SK-N-SH treated with all-trans-retinoic acid at 6 μM for 48 hours (cell line): ENCODE results near the gene MTX2.

ENCODE experiments used
- CSDC2 ChIP-seq: fragments of 250-450 bp; sonication (Bioruptor Pico); IDR thresholded peaks from 2 replicates; pipeline ENCODE4 v1.5.0; 2020; ENCODE audit warnings: mild to moderate bottlenecking, moderate library complexity
- ESRRG ChIP-seq: fragments of 250-450 bp; sonication (Bioruptor Pico); IDR thresholded peaks from 2 replicates; pipeline ENCODE4 v1.6.1; 2021; ENCODE audit warnings: mild to moderate bottlenecking
- ISL1 ChIP-seq: fragments of 250-450 bp; sonication (Bioruptor Pico); IDR thresholded peaks from 2 replicates; pipeline ENCODE4 v2.1.2; 2022; ENCODE audit warnings: mild to moderate bottlenecking, moderate library complexity
- OSR1 ChIP-seq: fragments of 250-450 bp; sonication (Bioruptor Pico); IDR thresholded peaks from 2 replicates; pipeline ENCODE4 v1.8.0; 2022; ENCODE audit warnings: moderate library complexity, mild to moderate bottlenecking, inconsistent platforms
- TOX ChIP-seq: fragments of 250-450 bp; sonication (Bioruptor Pico); IDR thresholded peaks from 2 replicates; pipeline ENCODE4 v1.8.0; 2021; ENCODE audit warnings: mild to moderate bottlenecking, moderate library complexity, borderline replicate concordance
- ZFP3 ChIP-seq: fragments of 250-450 bp; sonication (Bioruptor Pico); IDR thresholded peaks from 2 replicates; pipeline ENCODE4 v1.5.0; 2020; ENCODE audit warnings: mild to moderate bottlenecking, moderate library complexity
- ZNF565 ChIP-seq: fragments of 450-650 bp; formaldehyde crosslinking; conservative IDR thresholded peaks from 2 replicates; pipeline ENCODE4 v1.5.0; 2020; ENCODE audit warnings: low read depth, mild to moderate bottlenecking, moderate library complexity
- ZNF70 ChIP-seq: fragments of 450-650 bp; formaldehyde crosslinking; IDR thresholded peaks from 2 replicates; pipeline ENCODE4 v1.5.0; 2020; ENCODE audit warnings: mild to moderate bottlenecking, moderate library complexity
- ZNF8 ChIP-seq: fragments of 450-650 bp; formaldehyde crosslinking; IDR thresholded peaks from 2 replicates; pipeline ENCODE4 v1.5.0; 2020; ENCODE audit warnings: mild to moderate bottlenecking, moderate library complexity
- TF ChIP-seq, protein P1 (sequence below): fragments of 250-450 bp; sonication (Bioruptor Pico); IDR thresholded peaks from 2 replicates; pipeline ENCODE4 v1.5.1; 2021; ENCODE audit warnings: mild to moderate bottlenecking, moderate library complexity

DNA sequence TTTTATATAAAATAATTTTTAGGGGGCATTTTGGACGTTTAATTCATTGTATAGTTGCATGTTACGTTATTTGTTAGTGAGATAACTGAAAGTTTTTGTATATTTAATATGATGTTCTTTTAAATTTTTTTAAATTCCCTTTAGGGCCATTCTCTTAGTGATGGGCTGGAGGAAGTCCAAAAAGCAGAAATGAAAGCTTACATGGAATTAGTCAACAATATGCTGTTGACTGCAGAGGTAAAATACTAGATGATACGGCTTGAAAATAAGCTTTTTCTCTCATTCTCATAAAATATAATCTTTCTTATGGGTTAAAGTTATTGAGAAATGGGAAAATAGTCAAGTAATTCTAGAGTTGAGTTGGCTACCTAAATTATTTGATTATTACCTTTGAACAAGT is 58.9 kb downstream of the MTX2 start:
- TF ChIP-seq ZFP3 (CRISPR knock-in tag) (no peak), ESRRG (no peak), OSR1 (CRISPR knock-in tag) (no peak), ZNF565 (CRISPR knock-in tag) (no peak), ZNF8 (CRISPR knock-in tag) (no peak), ISL1 (no peak), TOX (CRISPR knock-in tag) (no peak), CSDC2 (CRISPR knock-in tag) (no peak), ZNF70 (CRISPR knock-in tag) (no peak)
- TF ChIP-seq, protein P1, sequence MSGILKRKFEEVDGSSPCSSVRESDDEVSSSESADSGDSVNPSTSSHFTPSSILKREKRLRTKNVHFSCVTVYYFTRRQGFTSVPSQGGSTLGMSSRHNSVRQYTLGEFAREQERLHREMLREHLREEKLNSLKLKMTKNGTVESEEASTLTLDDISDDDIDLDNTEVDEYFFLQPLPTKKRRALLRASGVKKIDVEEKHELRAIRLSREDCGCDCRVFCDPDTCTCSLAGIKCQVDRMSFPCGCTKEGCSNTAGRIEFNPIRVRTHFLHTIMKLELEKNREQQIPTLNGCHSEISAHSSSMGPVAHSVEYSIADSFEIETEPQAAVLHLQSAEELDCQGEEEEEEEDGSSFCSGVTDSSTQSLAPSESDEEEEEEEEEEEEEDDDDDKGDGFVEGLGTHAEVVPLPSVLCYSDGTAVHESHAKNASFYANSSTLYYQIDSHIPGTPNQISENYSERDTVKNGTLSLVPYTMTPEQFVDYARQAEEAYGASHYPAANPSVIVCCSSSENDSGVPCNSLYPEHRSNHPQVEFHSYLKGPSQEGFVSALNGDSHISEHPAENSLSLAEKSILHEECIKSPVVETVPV = no peak
